Glomerular visceral epithelial cell (primary cell): ENCODE data around the gene GPC3.
"Not testable (repeated sequence)": the region's sequence is repeated elsewhere in the genome, so short reads cannot be mapped to it uniquely, and the experiment has no call there.

Experiments
- DNase-seq: peaks from one replicate; pipeline ENCODE4 v3.0.0-alpha.2; 2016; ENCODE audit errors: extremely low spot score

GPC3 gene

DNA sequence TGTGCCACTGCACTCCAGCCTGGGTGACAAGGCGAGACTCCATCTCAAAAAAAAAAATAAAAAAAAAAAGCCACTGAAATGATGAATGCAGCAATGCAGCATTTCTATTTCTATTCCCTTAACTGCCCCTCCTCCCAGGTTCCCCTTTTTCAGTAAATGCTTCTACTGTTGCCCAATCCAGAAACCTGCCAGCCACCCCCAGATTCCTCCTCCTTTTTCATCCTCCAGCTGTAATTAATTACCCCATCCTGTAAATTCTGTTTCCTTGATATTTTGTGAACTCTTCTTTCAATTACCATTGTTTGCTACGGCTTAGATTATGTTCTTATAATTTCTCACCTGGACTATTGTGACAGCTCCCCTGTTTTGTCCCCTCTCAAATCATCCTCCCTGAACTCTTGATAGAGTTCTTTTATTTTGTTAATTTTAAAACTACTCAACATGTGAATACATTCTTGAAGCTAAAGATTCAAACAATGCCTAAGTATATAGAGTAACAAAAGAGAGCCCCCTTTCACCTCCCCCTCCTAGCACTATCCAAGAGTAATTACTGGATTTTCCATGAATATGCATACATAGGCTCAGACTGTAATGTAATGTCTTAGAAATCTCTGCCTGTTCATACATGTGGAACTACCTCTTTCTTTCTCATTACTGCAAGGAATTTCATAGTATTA lies 429.5 kb downstream of the GPC3 start:
- DNase-seq = no peak

DNA sequence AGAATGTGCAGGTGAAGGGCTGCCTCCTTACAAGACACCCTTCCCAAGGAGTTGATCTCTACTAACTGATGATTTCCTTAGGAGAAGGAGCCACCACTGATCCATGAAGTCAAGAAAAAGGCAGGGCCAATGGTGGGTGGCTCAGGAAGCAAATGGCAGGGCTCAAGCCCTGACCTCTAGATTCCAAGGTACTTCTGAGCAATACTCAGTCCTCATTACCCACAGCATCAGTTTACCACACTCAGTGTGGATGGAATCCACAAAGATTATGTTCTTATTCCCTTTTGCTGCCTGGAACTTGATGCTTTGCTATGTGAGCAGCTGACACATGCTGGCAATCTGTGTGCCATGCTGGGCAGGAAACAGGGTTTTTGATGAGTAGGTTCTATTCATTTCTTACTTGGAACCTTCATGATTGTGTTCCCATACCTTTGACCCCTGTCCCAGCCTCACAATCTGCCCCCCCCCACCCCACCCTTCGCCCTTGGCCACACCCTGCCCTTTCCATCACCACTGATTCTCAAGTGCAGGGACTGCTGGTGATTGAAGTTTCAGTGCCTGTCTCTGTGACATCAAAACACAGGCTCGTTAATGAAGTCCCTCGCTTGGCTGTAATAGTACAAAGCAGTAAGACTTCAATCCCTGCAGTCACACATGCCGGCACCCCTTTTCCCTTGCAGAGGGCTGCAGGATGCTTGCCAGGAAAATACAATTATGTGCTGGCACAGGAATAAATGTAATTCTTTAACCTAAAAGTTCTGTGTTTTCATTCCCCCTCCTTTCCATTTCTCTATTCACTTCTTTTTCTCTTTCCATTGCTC lies 434.5 kb downstream of the GPC3 start:
- no peak for DNase-seq

DNA sequence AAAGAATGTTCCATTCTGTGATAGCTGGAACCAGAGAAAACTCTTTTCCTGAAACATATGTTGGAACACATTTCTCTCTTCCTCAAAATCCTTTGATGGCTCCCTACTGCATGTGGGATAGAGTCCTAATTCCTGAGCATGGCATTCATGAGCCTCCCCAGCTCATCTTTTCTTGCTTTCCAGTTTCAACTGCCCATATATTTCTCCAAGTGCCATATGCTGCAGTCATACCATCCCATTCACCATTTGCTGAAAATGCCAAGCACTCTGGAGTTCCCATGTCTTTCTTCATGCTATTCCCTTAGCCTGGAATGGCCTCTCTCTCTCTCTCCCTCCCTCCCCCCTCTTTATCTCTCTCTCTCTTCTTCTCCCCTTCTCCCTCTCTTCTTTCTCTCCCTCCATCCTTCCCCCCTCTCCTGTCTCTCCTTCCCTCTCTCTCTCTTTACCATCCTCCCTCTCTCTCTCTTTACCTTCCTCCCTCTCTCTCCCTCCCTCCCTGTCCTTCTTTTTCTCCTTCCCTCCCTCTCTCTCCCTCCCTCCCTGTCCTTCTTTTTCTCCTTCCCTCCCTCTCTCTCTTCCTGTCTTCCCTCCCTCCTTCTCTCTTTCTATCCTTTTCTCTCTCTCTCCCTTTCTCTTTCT lies 436.0 kb downstream of the GPC3 start:
- no peak for DNase-seq

DNA sequence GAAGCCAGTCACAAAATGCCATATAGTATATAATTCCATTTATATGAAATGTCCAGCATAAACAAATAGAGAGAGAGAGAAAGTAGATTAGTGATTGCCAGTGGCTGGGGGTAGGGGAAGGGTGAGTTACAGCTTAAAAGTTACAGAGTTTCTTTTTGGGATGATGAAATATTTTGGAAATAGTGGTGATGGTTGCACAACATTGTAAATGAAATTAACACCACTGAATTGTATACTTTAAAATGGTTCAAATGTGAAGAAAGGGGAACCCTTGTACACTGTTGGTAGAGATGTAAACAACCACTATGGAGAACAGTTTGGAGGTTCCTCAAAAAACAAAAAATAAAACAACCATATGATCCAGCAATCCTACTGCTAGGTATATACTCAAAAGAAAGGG lies 439.0 kb downstream of the GPC3 start:
- no peak for DNase-seq

DNA sequence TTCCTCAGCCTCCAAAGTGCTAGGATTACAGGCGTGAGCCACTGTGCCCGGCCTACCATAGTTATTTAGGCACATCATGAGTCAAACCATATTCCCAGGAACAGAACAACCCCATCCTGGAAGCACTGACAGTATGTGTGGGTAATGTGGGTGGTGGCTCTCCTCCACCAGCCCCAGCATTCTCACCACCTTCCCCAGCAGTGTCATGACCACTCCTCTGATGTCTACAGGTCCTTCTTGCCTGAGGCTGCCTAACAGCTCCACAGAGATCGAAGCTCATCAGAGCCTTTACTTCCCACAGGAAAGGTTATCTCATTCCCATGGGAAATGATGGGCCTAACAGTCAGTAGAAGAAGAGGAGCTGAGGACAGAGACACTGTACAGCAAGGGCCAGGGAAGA lies 440.6 kb downstream of the GPC3 start:
- no peak for DNase-seq

DNA sequence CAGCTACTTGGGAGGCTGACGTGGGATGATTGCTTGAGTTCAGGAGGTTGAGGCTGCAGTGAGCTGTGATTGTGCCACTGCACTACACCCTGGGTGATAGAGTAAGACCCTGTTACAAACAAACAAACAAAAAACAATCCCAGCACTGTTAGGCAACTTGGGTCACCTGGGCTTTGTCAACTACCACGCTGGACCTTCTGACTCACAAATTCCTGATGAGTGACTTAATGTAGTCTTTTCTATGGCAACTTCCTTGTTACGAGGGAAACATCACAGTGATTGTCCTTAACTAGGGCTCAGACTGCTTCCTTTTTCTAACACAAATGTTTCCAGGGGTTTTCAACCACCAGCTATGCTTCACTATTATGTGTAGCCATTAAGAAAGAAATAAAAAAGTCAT lies 441.3 kb downstream of the GPC3 start:
- peak; percentile 65 for DNase-seq

DNA sequence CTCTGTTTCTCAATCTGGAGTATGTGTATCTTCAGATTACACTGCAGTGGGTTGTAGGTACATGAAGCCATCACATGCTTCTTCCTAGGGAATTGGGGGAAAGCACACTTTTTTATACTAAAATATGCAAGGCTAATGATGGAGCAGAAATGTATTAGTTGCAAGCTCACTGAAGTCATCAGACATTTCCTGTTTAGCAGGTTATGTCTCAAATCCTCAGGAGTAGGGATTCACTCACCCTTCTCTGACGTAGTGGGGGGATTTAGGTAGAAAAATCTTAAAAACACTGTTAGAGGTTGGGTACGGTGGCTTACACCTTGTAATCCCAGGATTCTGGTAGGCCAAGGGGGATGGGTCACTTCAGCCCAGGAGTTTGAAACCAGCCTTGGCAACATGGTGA lies 441.7 kb downstream of the GPC3 start:
- no peak for DNase-seq

DNA sequence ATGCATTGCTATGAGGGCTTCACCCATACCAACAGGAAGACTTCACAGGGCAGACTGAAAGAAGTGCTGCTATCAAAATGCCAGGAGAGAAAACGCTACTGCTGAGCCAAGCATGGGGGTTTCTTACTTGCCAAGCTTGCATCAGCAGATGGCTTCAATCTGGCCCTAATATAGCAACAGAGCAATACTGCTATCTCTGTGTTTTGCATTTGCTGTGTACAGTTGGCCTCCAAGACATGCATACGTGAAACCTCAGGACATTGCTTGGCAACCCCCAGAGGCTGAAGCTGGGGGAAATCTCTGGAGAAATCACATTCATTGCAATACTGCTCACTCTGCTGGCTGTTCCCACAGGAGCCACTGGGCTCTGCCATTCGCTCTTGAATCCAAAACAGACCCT lies 442.9 kb downstream of the GPC3 start:
- DNase-seq = no peak

DNA sequence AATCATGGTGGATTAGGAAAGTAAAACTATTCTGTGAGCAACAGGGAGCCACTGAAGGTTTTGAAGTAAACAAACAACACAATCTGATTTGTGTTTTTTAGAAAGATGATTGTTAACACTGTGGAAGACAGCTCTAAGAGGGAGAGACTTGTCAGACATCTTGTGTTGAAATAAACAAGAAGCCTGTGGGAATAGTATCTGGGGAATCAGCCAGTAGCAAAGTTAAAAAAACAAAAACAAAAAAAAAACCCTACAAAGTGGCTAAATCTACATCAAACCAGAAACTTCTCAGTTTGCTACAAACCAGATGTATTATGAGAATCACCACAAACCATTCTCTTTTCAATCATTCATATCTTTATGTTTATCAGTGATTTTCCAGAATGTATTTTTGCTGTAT lies 444.4 kb downstream of the GPC3 start:
- DNase-seq = no peak

DNA sequence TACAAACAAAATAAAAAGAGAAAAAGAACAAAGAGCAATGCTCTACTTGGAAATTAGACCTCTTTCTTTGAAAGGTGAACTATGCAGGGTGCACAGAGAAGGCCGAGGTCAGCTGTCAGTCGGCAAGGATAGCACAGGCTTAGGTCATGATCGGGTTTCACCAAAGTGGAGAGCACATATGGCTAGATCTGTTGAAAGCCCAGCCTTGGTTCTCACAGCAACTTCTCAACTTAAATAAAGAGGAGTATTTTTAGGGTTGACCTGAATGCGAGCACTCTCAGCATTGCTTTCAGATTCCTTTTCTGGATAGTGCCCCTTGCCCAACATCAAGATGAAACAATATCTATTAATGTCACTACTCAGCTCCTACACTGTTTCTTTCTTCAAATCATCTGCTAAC lies 447.2 kb downstream of the GPC3 start:
- DNase-seq = no peak

DNA sequence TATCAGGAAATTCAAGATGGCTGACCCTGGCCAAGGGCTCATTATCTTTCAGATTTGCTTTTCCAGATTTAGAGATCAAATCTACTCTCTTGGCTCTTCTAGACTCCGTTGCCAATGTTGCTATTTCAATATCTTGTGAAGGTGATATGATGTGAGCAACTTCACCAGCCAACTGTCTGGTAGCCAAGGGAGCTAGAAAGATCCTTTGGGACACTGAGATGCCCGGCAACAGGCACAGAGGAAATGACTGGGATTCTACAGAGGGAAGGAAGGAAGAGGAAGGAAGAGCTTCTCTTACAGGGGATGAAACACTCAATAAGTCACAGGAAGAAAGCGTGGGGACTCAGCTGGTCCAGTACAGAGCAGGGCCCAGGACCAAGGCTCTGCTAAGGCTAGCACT lies 448.3 kb downstream of the GPC3 start:
- DNase-seq = no peak

DNA sequence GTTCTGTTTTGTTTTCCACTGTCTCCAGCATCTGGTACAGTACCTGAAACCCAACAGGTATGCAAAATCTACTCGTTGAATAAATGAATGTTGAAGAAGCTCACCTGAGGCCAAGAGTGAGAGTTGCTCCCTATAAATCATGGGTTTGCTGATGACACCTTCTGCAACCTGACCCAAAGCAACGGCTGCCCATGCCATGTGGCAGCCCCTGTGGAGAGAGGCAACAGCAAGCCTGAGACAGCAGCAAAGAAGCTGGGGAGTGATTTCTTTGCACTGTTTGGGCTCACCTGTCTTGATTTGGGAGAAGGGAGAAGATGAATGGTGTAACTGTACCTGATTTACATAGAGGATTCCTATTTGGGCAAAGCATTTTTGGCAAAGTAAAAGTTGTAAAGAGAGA lies 450.3 kb downstream of the GPC3 start:
- no peak for DNase-seq

DNA sequence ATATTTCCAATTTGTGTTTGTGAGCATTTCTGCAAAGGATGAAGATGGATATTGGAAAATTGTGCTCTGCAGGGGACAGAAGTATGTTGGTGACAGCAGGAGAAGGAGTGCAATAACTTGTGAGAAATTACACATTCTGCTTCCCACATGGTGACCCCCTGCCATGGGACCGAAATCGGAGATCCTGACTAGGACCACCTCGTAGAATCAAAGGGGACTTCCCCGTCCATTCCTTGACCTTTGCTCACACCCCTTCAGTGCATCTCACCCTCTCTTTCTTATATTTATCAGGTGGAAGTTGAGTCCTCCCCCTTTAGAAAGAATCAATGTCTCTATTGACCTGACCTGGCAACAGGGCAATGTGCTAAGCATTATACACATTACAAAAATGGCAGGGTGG lies 451.2 kb downstream of the GPC3 start:
- DNase-seq = no peak

DNA sequence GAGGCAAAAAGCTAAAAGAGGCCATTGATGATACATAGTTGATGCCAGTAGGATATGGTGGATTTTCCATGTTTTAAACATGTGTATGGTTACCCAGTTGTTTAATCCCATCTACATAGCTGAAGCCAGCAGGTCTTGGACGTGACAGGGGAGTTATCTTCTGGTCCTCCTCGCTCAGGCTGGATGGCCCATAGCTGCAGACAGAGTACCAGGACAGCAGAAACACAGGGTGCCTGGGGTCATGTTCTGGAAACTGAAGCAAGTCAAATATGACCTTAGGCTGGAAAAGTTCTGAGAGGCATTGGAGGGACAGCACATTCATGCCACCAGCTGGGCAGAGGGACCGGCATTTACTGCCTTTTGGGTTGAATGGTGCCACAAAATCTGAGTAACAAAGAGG lies 452.1 kb downstream of the GPC3 start:
- no peak for DNase-seq

DNA sequence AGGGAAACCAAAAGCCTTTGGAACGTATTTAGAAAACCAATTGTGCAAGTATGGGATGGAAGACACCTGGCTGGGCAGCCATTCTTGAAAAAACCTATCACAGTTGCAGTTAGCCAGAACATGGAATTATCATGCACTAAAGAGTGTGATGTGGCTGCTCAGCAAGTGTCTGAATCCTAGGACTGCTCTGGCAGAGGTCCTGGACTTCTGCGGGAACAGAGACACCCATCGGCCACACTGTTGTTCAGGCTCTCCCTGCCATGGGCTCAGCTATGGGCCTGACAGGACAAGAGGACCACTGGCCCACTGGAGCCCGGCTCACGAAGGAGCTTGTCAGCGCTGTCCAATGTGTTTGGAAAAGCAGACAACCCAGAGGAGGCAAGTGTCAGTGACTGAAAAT lies 454.4 kb downstream of the GPC3 start:
- DNase-seq = no peak

DNA sequence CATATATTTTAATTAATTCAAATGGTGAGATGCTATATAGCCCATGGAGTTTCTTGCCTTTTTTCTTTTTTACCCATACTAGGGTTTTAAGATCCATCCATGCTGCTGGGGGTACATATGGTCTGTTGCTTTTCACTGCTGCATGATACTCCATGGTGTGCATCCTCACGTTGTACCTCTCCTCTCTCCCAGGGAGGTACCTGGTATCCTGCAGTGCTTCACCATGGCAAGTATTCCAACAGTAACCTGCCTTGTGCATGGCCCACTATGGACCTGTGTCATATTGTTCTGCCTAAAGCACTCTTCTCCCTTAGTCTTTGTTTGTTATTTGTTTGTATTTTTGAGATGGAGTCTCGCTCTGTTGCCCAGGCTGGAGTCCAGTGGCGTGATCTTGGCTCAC lies 455.8 kb downstream of the GPC3 start:
- DNase-seq = no peak

DNA sequence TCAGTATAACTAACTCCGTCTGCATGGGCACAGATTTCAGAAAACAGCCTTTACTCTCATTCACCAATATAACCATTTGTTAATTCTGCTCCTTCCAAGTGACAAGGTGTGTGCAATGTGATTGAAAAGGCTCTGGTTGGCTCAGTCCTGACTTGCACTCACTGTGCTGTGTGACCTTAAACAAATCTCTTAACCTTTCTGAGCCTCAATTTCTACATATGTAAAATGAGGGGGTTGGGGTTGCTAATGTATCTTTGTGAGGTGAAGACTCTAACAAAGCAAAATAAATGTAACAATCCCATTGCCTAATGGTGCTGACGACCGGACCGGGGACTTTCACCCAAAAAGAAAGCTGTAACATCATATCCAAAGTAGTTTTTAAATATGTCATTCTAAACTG lies 457.6 kb downstream of the GPC3 start:
- DNase-seq = no peak

DNA sequence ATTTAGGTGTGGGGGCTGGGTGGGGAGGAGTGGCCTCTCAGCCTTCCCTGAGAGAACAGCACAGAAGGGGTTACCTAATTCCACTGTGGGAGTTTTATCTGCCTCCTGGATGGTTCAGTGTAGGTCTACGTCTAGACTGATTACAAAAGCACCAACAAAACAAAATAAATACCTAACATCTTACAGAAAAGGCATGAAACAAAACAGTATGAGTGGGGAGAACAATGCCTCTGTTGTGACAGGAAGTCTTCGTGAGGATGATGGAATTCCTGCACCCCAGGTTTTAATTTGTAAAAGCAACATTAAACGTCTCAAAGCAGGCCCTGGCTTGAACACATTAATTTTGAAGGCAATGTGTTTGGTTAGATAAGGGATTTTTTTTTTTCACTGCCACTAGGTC lies 458.0 kb downstream of the GPC3 start:
- no peak for DNase-seq

DNA sequence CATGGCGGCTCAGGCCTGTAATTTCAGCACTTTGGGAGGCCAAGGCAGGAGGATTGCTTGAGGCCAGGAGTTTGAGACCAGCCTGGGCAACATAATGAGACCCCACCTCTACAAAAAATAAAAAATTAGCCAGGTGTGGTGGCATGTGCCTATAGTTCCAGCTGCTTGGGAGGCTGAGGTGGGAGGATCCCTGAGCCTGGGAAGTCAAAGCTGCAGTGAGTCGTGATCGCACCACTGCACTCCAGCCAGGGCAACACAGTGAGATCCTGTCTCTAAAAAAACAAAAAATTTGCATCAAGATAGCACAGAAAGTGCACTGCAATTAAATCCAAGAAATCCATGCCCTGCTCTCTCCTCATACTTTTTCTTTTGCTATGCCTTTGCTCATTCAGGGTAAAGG lies 458.6 kb downstream of the GPC3 start:
- DNase-seq = not testable (repeated sequence)

DNA sequence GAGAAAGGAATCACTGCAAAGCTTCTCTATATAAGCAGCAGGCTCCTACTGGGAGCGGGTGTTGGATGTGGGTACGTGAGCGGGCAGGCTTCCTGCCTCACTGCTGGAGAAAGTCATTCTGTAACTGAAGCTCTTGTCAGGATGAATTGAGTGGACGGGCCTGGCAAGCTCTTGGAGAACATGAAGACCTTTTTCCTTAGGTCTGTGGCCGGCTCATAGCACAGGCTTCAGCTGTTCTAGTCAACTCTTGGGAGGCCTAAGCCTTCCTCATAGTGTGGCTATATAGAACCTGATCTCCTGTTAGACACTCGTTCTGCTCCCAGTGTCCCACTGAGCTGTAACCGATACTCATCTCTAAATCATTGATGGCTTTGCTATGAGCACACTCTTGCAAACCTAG lies 461.9 kb downstream of the GPC3 start:
- no peak for DNase-seq

DNA sequence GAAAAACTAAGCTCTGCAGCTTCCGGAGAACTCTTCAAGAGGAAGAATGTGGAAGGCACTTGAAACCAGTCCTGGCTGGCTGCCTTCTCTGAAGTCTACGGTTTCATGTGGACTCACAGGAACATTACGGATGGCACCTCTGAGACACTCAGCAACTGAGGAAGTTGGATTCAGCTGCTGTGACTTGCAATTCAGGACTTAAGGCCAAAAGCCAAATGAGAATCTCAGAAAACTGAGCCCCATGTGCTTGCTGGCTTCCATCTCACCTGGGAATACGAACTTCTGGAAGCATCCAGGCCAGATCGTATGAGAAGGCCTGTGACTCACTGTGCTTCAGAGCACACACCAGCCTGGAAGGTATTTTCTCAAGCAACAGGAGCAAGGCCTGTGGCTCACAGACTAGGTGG lies 462.3 kb downstream of the GPC3 start:
- no peak for DNase-seq

DNA sequence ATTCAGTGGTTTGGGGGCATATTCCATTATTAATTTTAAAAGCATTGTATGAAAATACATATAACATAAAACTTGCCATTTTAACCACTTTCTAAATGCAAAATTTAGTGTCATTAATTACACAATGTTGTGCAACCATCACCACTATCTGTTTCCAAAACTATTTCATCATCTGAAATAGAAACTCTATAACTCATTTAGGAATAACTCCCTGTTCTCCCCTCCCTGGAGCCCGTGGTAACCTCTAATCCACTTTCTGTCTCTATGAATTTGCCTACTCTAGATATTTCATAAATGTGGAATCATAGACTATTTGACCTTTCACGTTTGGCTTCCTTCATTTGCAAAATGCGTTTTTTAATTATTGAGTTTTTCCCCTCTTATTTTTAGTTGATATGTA lies 468.7 kb downstream of the GPC3 start:
- DNase-seq = no peak

DNA sequence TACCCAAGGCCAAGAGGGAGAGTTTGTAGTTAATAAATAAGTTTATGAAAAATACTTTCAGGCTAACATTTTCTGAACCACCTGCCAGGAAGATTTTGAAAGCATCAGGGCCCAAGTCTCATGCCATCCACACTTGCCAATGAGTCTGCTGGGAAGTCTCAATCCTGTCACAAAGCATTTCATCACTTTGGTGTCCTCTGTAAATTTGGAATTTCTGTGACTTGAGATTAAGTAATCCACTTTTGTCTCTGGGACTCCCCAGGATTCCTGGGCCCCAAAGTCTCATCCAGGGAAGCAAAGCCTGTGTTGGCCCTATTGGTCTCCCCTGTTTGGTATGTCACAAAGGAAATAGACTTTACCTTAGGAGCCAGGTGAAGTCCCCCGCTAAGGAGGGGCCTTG lies 470.9 kb downstream of the GPC3 start:
- no peak for DNase-seq
